Chondrocyte (in vitro differentiated cells): ENCODE measurements around the gene EIF4E3. TPM values are rescaled to one million over a fixed set of nuclear protein-coding genes. Genes with fewer than 3 reads are reported as not detected.

Source experiments
- DNase-seq: peaks from one replicate; pipeline ENCODE4 v3.0.0; 2021; ENCODE audit warnings: mixed read lengths, low spot score
- H3K27ac Mint-ChIP-seq: one replicate; pipeline ENCODE4 v1.8.0; 2021; ENCODE audit warnings: mild to moderate bottlenecking, moderate library complexity, mixed read lengths; ENCODE audit not compliant: unreplicated experiment
- H3K27me3 Mint-ChIP-seq: 2 replicates; pipeline ENCODE4 v1.8.0; 2021; ENCODE audit warnings: low read depth, mixed read lengths
- H3K36me3 Mint-ChIP-seq: 2 replicates; pipeline ENCODE4 v1.8.0; 2021; ENCODE audit warnings: low read depth, mixed read lengths
- H3K4me1 Mint-ChIP-seq: 2 replicates; pipeline ENCODE4 v1.8.0; 2021; ENCODE audit warnings: low read depth, mild to moderate bottlenecking, mixed read lengths
- H3K4me3 Mint-ChIP-seq: one replicate; pipeline ENCODE4 v1.8.0; 2021; ENCODE audit warnings: mild to moderate bottlenecking, moderate library complexity, mixed read lengths; ENCODE audit not compliant: unreplicated experiment
- H3K9me3 Mint-ChIP-seq: 2 replicates; pipeline ENCODE4 v1.8.0; 2021; ENCODE audit warnings: low read depth, mixed read lengths
- CTCF ChIP-seq: fragments of 200-600 bp; sonication (generic); IDR thresholded peaks from 2 replicates; pipeline ENCODE4 v1.5.0; 2021; ENCODE audit warnings: antibody characterized with exemption, mild to moderate bottlenecking, moderate library complexity
- total RNA-seq: library from RNA; stranded (reverse); gene quantifications from 3 replicates; pipeline ENCODE4 v1.2.1, GENCODE V29; 2021

Gene EIF4E3
- total RNA-seq, 1 donor from 2014 or later, result 12.4 TPM

GRCh38 chr3:71724171-71724453 lies 1.1 kb downstream of the EIF4E3 start:
- Mint-ChIP-seq H3K4me1 (peaks cover 11% of the 10 kb centered on the region), H3K27me3 (peaks cover 15% of the 10 kb centered on the region), H3K4me3 (peak overlapping the region; percentile 73), H3K27ac (no peak overlapping the region), H3K36me3 (peaks cover 4% of the 10 kb centered on the region), H3K9me3 (no peaks in the 10 kb centered on the region)
- TF ChIP-seq CTCF, result no peak
- no peak for DNase-seq

GRCh38 chr3:71723452-71724170 lies 1.6 kb downstream of the EIF4E3 start:
- H3K4me1 Mint-ChIP-seq, result peaks cover 11% of the 10 kb centered on the region
- H3K4me3 Mint-ChIP-seq, result peak overlapping the region; percentile 73
- no peaks in the 10 kb centered on the region for H3K9me3 Mint-ChIP-seq
- peaks cover 15% of the 10 kb centered on the region for H3K27me3 Mint-ChIP-seq
- H3K36me3 Mint-ChIP-seq, result peaks cover 4% of the 10 kb centered on the region
- DNase-seq, result no peak
- no peak for TF ChIP-seq CTCF
- no peak overlapping the region for H3K27ac Mint-ChIP-seq

GRCh38 chr3:71722693-71723092 lies 2.5 kb downstream of the EIF4E3 start:
- DNase-seq, result no peak
- Mint-ChIP-seq H3K9me3 (no peaks in the 10 kb centered on the region), H3K36me3 (peaks cover 4% of the 10 kb centered on the region), H3K4me1 (peaks cover 11% of the 10 kb centered on the region), H3K27ac (no peak overlapping the region), H3K4me3 (no peak overlapping the region), H3K27me3 (peaks cover 11% of the 10 kb centered on the region)
- no peak for TF ChIP-seq CTCF

GRCh38 chr3:71721651-71722157 lies 3.5 kb downstream of the EIF4E3 start:
- H3K27me3 Mint-ChIP-seq, result peaks cover 11% of the 10 kb centered on the region
- no peak for DNase-seq
- H3K4me1 Mint-ChIP-seq, result peaks cover 11% of the 10 kb centered on the region
- no peak for TF ChIP-seq CTCF
- H3K36me3 Mint-ChIP-seq, result peaks cover 4% of the 10 kb centered on the region
- no peaks in the 10 kb centered on the region for H3K9me3 Mint-ChIP-seq
- H3K4me3 Mint-ChIP-seq, result no peak overlapping the region
- H3K27ac Mint-ChIP-seq, result no peak overlapping the region

- H3K9me3 Mint-ChIP-seq, result no peaks in the 10 kb centered on the region
- peaks cover 11% of the 10 kb centered on the region for H3K4me1 Mint-ChIP-seq
- H3K27me3 Mint-ChIP-seq, result peaks cover 11% of the 10 kb centered on the region
- no peak for TF ChIP-seq CTCF
- no peak for DNase-seq
- no peak overlapping the region for H3K27ac Mint-ChIP-seq
- H3K4me3 Mint-ChIP-seq, result no peak overlapping the region
- H3K36me3 Mint-ChIP-seq, result peaks cover 4% of the 10 kb centered on the region
These were observed 4.2 kb downstream of the EIF4E3 start for GRCh38 chr3:71721002-71721401.
